Lower leg skin (tissue), 4 donors: Measurements from ENCODE around the gene GHITM. TPM values are rescaled to one million over a fixed set of nuclear protein-coding genes. Genes with fewer than 3 reads are reported as not detected.
"Not testable (repeated sequence)": the region's sequence is repeated elsewhere in the genome, so short reads cannot be mapped to it uniquely, and the experiment has no call there.

Experiments used
- DNase-seq, 2 donors: peaks; one replicate each; pipeline ENCODE4 v3.0.0-alpha.2; 2019; ENCODE audit warnings: low spot score in 2 of 2
- H3K4me3 ChIP-seq: fragments of 200-600 bp; sonication (generic); 2 replicates; pipeline ENCODE4 v1.5.1; 2017; ENCODE audit warnings: mild to moderate bottlenecking, low read depth; ENCODE audit not compliant: poor library complexity, severe bottlenecking
- POLR2A ChIP-seq, 2 donors: fragments of 450-650 bp; IDR thresholded peaks; one replicate each; pipeline ENCODE4 v1.6.1; 2016 to 2017; ENCODE audit warnings: antibody characterized with exemption in 2 of 2, mild to moderate bottlenecking in 1 of 2, moderate library complexity in 1 of 2
- WGBS, 2 donors: methylation state at CpG; one replicate each; pipeline ENCODE4 v1.1.5; 2018; 5-methylcytosine and 5-hydroxymethylcytosine counted together
- intact Hi-C: fragments of 100-400 bp; cut with DNase I; formaldehyde crosslinking; loops from one replicate; pipeline ENCODE4 v1.15.0; 2023; ENCODE audit warnings: low total_unique reads
- total RNA-seq, 4 donors: library from RNA; depleted of rRNA; stranded (reverse); fragments of >200 nt; gene quantifications; one replicate each; pipeline ENCODE4 v1.1.0, GENCODE V29; 2016
- TF ChIP-seq, protein P1 (sequence below), 3 donors: fragments of 450-650 bp; IDR thresholded peaks; one replicate each; pipeline ENCODE4 v1.5.1; 2016; ENCODE audit warnings: antibody characterized with exemption in 3 of 3, mild to moderate bottlenecking in 3 of 3, moderate library complexity in 2 of 3

The GHITM gene
- total RNA-seq, 4 donors from 2014 or later: 103 to 142 (median 127) TPM

- no peak overlapping the region for H3K4me3 ChIP-seq
- no peak for TF ChIP-seq POLR2A (IDR thresholded peaks at IDR 0.05)
- TF ChIP-seq, protein P1, sequence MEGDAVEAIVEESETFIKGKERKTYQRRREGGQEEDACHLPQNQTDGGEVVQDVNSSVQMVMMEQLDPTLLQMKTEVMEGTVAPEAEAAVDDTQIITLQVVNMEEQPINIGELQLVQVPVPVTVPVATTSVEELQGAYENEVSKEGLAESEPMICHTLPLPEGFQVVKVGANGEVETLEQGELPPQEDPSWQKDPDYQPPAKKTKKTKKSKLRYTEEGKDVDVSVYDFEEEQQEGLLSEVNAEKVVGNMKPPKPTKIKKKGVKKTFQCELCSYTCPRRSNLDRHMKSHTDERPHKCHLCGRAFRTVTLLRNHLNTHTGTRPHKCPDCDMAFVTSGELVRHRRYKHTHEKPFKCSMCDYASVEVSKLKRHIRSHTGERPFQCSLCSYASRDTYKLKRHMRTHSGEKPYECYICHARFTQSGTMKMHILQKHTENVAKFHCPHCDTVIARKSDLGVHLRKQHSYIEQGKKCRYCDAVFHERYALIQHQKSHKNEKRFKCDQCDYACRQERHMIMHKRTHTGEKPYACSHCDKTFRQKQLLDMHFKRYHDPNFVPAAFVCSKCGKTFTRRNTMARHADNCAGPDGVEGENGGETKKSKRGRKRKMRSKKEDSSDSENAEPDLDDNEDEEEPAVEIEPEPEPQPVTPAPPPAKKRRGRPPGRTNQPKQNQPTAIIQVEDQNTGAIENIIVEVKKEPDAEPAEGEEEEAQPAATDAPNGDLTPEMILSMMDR (IDR thresholded peaks at IDR 0.05): no peak
- intact Hi-C loops: no loop called here
- 90 to 92% methylated on average over 18 of the region's 18 CpGs for WGBS, 2 donors
- DNase-seq: no peak
Observed at GRCh38 chr10:84108797-84109196, 30.5 kb upstream of the GHITM start.

- H3K4me3 ChIP-seq, DNase-seq, intact Hi-C loops: not testable (repeated sequence)
- WGBS, 2 donors: 78 to 80% methylated on average over 9 of the region's 9 CpGs
Observed at GRCh38 chr10:84109772-84110171, 29.5 kb upstream of the GHITM start.

DNA sequence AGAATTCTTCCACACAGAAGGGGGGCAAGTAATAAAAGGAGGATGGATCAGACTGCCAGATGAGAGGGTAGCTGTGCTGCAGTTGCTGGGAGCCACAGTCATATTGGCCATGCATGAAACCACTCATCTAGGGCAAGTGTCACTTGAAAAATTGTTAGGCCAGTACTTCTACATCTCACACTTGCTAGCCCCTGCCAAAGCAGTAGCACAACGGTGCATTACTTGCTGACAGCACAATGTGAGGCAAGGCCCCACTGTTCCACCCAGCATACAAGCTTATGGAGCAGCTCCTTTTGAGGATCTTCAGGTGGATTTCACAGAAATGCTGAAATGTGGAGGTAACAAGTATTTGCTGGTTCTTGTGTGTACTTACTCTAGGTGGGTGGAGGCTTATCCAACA lies 25.8 kb upstream of the GHITM start:
- intact Hi-C loops, H3K4me3 ChIP-seq, DNase-seq: not testable (repeated sequence)
- 80 to 95% methylated on average over 1 of the region's 1 CpG for WGBS, 2 donors

DNA sequence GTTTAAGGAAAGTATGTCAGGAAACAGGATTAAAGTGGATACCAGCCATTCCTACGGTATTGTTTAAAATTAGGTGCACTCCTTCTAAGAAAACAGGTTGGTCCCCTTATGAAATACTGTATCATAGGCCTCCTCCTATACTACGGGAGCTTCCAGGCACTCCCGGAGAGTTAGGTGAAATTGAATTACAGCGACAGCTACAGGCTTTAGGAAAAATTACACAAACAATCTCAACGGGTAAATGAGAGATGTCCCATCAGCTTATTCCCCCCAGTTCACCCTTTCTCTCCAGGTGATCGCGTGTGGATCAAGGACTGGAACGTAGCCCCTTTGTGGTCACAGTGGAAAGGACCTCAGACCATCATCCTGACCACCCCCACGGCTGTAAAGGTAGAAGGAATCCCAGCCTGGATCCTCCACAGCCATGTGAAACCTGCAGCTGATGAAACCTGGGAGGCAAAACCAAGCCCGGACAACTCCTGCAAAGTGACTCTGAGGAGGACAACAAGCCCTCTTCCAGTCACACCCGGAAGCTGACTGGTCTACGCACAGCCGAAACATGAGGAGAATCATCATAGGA lies 25.1 kb upstream of the GHITM start:
- 45 to 55% methylated on average over 13 of the region's 13 CpGs for WGBS, 2 donors
- no peak for DNase-seq
- intact Hi-C loops: no loop called here
- no peak overlapping the region for H3K4me3 ChIP-seq
- TF ChIP-seq, protein P1 (IDR thresholded peaks at IDR 0.05): no peak
- no peak for TF ChIP-seq POLR2A (IDR thresholded peaks at IDR 0.05)

DNA sequence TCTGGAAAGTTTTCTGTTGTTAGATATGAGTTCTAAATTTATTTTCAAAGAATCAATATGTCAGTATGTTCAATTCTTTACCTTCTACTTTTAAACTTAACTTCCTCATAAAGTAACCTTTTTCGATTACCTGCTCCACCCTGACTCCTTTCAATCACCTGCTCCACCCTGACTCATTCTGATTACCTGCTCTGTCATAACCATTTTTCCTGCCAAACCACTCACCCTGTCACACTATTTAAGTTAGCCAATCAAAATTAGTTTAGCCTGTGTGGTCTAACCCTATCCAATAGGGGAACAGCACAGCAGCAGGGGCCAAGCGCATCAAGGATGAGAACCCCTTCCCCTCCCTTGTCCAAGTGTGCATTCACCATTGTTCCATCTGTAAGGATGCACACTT lies 22.1 kb upstream of the GHITM start:
- DNase-seq, H3K4me3 ChIP-seq, intact Hi-C loops: not testable (repeated sequence)
- WGBS, 2 donors: 79 to 80% methylated on average over 2 of the region's 2 CpGs

DNA sequence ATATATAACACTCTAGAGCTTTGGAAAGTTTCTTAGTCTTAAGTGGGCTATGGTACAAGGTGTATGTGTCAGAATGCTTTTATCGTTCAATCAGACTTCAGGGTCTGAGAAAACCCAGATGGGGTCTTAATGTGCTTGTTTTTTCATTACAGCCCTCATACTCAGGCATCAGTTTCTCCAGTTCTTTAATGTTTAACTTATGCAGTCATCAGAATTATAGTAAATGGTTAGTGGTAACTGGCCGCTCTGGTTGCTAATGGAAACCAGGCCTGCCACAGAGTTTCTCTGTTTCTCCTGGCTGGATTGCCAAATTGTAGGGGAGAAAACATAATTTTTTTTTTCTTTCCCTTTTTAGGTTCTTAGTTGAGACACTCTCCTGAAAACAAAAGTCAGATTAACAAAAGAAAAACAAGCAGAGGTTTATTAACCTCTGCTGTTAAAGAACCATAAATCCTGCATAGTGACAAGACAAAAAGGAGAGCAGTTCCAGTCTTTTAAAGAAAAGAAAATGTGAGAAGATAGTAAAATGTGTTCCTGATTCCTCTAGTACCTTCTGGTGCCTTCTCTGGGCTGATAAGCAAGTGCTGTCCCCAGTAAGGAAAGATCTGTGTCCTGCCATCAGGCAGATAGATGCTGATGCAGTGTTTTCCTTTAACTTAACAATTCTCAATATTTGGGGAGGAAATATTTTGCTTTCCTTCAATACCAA lies 21.5 kb upstream of the GHITM start:
- no peak for TF ChIP-seq POLR2A (IDR thresholded peaks at IDR 0.05)
- TF ChIP-seq, protein P1 (IDR thresholded peaks at IDR 0.05): no peak
- 57 to 71% methylated on average over 2 of the region's 2 CpGs for WGBS, 2 donors
- intact Hi-C loops: no loop called here
- DNase-seq: no peak
- no peak overlapping the region for H3K4me3 ChIP-seq

GRCh38 chr10:84118395-84119006 lies 20.8 kb upstream of the GHITM start:
- WGBS, 2 donors: 71 to 77% methylated on average over 12 of the region's 12 CpGs
- DNase-seq: no peak
- TF ChIP-seq, protein P1 (IDR thresholded peaks at IDR 0.05): no peak
- TF ChIP-seq POLR2A (IDR thresholded peaks at IDR 0.05): no peak
- intact Hi-C loops: no loop called here
- H3K4me3 ChIP-seq: no peak overlapping the region
